ENCODE data around the gene HERC5. TPM values are rescaled to one million over a fixed set of nuclear protein-coding genes. Genes with fewer than 3 reads are reported as not detected.
A peak's percentile ranks its signal among the peaks of the same experiment; 100 is the strongest.

Gene HERC5
- total RNA-seq, 1 donor from 2014 or later: 0.32 TPM

DNA sequence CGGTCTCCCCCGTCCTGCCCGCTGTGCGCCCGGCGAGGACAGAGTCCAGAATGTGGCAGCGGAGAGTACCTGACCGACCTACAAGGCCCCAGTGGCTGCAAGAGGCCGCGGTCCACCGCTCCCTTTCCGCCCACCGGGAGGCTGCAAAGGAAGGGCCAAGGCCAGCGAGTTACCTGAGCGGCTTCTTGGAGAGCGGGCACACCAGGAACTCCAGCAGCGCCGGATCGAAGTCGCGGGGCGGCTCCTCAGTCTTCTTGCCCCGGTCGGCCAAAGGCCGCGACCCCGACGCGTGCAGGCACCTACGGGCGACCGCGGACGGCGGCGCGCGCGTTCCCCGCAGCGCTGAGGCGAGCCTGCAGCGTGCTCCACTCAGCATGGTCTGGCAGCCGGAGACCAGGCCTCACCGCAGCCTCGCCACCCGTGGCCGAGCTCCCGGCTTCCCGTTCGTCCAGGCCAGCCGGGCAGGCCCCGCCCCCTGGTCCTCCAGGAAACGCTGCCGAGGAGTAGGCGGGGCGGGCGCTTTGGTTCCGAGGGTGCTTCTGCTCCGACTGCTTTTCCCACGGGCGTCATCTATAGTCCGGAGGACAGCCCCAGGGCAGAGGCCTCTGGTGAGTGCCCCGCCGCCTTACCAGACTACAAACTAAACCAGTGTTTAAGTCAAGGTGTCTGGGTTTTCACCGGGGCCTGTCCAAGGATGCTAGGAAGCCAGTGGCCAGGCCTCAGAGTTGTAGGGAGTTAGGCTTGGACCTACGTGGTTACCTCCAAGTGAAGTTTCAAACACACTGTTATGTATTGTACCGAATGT lies 66.6 kb downstream of the HERC5 start, which contains the start of gene PYURF:
Gene PYURF, minus strand, starts transcription at position 452 of the 805 bp plus-strand sequence. Its CDS starts 76 bp downstream, at position 376.
- Histone ChIP-seq H3K4me3 (peak within 1 kb of the TSS; percentile 87 to 95), H3K27ac (peak within 1 kb of the TSS; percentile 87 to 94), H3K36me3 (peaks cover 8 to 13% of the 10 kb centered on the region in 2 donors), H3K9me3 (no peaks in the 10 kb centered on the region), H3K27me3 (no peaks in the 10 kb centered on the region), H3K4me1 (peaks cover 0 to 16% of the 10 kb centered on the region in 2 donors)
- TF ChIP-seq, protein P1, sequence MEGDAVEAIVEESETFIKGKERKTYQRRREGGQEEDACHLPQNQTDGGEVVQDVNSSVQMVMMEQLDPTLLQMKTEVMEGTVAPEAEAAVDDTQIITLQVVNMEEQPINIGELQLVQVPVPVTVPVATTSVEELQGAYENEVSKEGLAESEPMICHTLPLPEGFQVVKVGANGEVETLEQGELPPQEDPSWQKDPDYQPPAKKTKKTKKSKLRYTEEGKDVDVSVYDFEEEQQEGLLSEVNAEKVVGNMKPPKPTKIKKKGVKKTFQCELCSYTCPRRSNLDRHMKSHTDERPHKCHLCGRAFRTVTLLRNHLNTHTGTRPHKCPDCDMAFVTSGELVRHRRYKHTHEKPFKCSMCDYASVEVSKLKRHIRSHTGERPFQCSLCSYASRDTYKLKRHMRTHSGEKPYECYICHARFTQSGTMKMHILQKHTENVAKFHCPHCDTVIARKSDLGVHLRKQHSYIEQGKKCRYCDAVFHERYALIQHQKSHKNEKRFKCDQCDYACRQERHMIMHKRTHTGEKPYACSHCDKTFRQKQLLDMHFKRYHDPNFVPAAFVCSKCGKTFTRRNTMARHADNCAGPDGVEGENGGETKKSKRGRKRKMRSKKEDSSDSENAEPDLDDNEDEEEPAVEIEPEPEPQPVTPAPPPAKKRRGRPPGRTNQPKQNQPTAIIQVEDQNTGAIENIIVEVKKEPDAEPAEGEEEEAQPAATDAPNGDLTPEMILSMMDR (IDR thresholded peaks at IDR 0.05): peak in 1 of 3 experiments; percentile 5
- peak; percentile 88 to 99 for DNase-seq (ENCODE audit: low spot score in 2 of 2)
- intact Hi-C loops (cut with DNase I): loop anchor here (1.0 to 10.0 kb wide), 7 partner anchors 66 to 1589 kb away; partner anchors contain the start of genes AFF1, HERC3, HERC5 and PKD2

DNA sequence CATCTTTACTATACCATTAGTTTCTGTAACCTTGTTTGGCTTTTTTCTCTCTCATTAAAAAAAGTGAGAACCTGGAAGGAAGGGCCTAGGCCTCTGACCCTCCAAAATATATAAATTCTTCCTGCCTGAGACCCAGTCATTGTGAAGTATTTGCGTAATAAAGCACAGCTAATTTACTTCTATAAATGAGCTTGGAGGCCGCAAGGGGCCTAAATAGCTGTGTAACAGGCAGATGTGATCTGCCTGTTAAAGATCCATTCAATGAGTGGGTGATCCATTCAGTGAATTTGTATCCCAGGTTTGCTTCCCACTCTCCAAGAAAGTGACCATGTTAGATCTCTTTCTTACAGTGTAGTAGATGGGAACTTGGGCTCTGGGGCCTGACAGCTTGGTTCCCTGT lies 67.3 kb downstream of the HERC5 start:
- H3K36me3 ChIP-seq: peaks cover 8 to 13% of the 10 kb centered on the region in 2 donors
- intact Hi-C loops (cut with DNase I): loop anchor here (5.0 to 10.0 kb wide), 4 partner anchors 67 to 1589 kb away; partner anchors contain the start of genes AFF1 and HERC5
- peaks cover 0 to 16% of the 10 kb centered on the region in 2 donors for H3K4me1 ChIP-seq
- H3K27ac ChIP-seq: peak overlapping the region; percentile 87 to 94
- DNase-seq (ENCODE audit: low spot score in 2 of 2): no peak
- TF ChIP-seq, protein P1 (IDR thresholded peaks at IDR 0.05): no peak
- H3K4me3 ChIP-seq: peak overlapping the region; percentile 87 to 95
- no peaks in the 10 kb centered on the region for H3K27me3 ChIP-seq
- no peaks in the 10 kb centered on the region for H3K9me3 ChIP-seq

DNA sequence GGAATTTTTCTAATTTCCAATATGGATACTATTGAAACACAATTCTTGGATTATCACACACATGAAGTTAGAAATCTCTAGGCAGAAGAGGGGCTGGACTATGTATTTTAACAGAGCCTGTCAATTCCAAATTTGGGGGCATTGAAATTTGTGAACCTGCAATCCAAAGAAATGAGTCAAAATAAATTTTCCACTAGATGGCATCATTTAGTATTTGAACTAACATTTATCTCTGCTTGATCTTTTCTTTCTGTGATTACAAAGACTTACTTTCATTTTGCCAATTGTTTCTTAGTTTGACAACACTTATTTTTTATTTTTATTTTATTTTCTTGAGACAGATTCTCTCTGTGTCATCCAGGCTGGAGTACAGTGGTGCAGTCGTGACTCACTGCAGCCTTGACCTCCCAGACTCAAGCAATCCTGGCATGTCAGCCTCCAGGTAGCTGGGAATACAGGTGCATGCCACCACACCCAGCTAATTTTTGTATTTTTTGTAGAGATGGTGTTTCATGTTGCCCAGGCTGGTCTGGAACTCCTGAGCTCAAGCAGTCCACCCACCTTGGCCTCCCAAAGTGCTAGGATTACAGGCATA lies 69.4 kb downstream of the HERC5 start:
- peaks cover 3% of the 10 kb centered on the region in 2 donors for H3K36me3 ChIP-seq
- peak overlapping the region in 1 of 2 donors; percentile 87 for H3K27ac ChIP-seq
- no peaks in the 10 kb centered on the region for H3K27me3 ChIP-seq
- DNase-seq (ENCODE audit: low spot score in 2 of 2): no peak
- H3K9me3 ChIP-seq: no peaks in the 10 kb centered on the region
- H3K4me1 ChIP-seq: peaks cover 0 to 16% of the 10 kb centered on the region in 2 donors
- intact Hi-C loops (cut with DNase I): loop anchor here (10.0 kb wide), 2 partner anchors 298 to 1592 kb away; partner anchors contain the start of gene AFF1
- TF ChIP-seq, protein P1 (IDR thresholded peaks at IDR 0.05): peak in 1 of 3 experiments; percentile 35
- peak overlapping the region in 1 of 2 donors; percentile 13 for H3K4me3 ChIP-seq

DNA sequence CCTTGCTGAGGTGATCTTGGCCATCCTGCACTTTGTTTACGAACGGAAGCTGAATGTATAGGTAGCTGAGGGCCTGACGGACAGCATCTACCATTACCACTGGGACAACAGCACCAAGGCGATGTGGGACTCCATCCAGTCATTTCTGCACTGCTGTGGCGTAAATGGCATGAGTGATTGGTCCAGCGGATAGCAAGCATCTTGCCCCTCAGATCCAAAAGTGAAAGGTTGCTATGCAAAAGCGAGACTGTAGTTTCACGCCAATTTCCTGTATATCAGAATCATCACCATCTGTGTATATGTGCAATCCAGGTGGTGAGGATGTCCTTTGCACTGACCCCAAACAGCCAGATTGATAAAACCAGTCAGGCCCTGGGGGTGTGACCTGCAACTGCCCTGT lies 70.9 kb downstream of the HERC5 start:
- H3K27me3 ChIP-seq: no peaks in the 10 kb centered on the region
- H3K36me3 ChIP-seq: no peaks in the 10 kb centered on the region
- intact Hi-C loops (cut with DNase I): loop anchor here (1.0 to 10.0 kb wide), 4 partner anchors 132 to 1593 kb away; partner anchors contain the start of gene AFF1
- no peak overlapping the region for H3K4me3 ChIP-seq
- peaks cover 0 to 11% of the 10 kb centered on the region in 2 donors for H3K4me1 ChIP-seq
- TF ChIP-seq, protein P1 (IDR thresholded peaks at IDR 0.05): no peak
- H3K9me3 ChIP-seq: no peaks in the 10 kb centered on the region
- H3K27ac ChIP-seq: no peak overlapping the region
- no peak for DNase-seq (ENCODE audit: low spot score in 2 of 2)

DNA sequence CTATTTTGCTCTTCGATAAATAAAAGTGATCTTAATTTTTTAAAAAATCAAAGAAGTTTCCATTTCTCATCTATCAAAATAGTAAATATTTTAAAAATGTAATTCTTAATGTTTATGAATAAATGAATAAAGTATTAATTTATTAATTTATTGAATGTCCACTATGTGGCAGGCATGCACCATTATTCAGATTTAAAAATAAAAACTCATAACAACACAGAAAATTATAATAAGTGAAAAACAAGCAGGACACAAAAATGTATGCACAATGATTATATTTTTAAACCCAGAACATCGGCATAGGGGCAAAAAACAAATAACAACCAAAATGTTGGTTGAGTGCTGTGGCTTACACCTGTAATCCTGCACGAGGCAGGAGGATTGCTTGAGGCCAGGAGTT lies 71.9 kb downstream of the HERC5 start:
- DNase-seq (ENCODE audit: low spot score in 2 of 2): no peak
- H3K9me3 ChIP-seq: no peaks in the 10 kb centered on the region
- peaks cover 0 to 12% of the 10 kb centered on the region in 2 donors for H3K4me1 ChIP-seq
- H3K36me3 ChIP-seq: no peaks in the 10 kb centered on the region
- intact Hi-C loops (cut with DNase I): loop anchor here (1.0 to 10.0 kb wide), 4 partner anchors 130 to 1594 kb away; partner anchors contain the start of gene AFF1
- TF ChIP-seq, protein P1 (IDR thresholded peaks at IDR 0.05): peak; percentile 17 to 24 (median 22)
- H3K4me3 ChIP-seq: no peak overlapping the region
- no peaks in the 10 kb centered on the region for H3K27me3 ChIP-seq
- no peak overlapping the region for H3K27ac ChIP-seq

Measured in ascending aorta (tissue), 2 donors.